Measurements from ENCODE around the gene SIKE1.

Gene SIKE1

DNA sequence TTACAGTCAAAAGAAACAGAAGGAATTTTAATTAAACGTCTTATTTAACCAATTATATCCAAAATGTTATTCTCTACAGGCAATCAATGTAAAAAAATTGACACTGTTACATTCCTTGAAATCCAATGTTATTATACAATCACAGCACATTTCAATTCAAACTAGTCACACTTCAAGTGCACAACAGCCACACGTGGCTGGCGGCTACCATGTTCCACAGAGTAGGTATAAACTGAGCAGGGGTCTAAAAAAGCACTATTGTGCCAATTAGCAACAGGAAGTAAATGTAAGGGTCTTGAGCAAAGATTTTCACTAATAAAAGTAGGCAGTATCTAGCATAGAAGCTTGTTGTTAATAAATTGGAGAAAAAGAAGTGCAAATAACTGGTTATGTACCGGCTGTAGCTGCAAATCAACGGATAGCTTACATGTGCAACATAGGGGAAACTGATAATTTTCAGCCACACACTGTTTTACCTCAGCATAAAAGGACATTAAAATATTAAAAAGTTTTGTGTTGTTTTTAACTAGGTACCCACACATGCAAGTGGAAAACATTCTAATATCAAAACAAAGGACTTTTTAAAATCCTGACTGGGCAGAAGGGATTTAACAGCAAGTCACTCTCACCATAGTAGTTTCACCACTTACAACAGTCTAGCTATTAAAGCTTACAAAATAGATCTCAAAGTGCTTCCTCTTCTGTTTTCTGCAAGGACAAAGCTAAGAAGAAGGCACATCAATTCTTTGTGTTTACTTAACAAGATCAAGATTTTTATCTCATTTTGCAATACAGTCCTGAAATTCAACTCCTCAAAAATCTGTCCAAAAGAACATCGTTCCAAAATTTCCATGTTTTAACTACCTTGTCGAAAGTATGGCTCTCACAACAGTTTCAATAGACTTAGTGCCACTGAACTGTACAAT is 25.2 kb downstream of the SIKE1 start:
- DNase-seq (ENCODE audit: low read depth in 2 of 2) = no peak

DNA sequence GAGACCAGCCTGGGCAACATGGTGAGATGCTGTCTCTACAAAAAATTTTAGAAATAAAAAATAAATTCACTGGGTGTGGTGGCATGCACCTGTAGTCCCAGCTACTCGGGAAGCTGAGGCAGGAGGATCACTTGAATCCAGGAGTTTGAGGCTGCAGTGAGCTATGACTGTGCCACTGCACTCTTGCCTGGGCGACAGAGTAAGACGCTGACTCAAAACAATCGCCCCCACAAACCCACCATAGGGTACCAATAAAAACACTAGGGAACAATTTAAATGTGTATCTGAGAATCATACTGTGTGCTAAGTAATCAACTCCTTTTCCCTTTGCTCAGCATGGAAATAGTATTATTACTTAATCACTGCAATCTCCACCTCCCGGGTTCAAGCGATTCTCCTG is 26.8 kb downstream of the SIKE1 start:
- peak in 1 of 2 donors; percentile 12 for DNase-seq (ENCODE audit: low read depth in 2 of 2)

- DNase-seq (ENCODE audit: low read depth in 2 of 2) = no peak
Observed at GRCh38 chr1:114753143-114753542, 27.3 kb downstream of the SIKE1 start.

GRCh38 chr1:114750780-114751179 is 29.7 kb downstream of the SIKE1 start:
- DNase-seq (ENCODE audit: low read depth in 2 of 2) = no peak

DNA sequence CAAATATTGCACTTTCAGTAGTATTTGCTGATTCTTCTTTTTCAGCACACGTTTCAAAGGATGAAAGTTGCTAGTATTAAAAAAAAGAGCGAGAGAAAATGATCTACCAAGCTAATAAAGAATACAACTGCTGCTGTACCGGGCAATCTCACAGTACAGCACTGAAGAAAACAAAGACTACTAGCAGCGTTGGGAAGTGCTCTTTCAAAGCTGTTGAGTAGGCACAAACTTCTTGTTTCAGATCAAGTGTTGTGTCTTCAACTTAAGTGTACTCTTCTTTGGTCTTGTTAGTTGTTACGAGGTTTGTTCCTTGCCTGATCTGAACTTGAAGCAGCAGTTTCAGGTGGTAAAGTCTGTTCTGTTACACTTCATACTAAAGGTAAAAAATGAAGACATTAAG is 30.6 kb downstream of the SIKE1 start:
- no peak for DNase-seq (ENCODE audit: low read depth in 2 of 2)

- DNase-seq (ENCODE audit: low read depth in 2 of 2) = no peak
Observed at GRCh38 chr1:114746450-114747121, 33.9 kb downstream of the SIKE1 start.

GRCh38 chr1:114745291-114745690 is 35.2 kb downstream of the SIKE1 start:
- DNase-seq (ENCODE audit: low read depth in 2 of 2) = no peak

DNA sequence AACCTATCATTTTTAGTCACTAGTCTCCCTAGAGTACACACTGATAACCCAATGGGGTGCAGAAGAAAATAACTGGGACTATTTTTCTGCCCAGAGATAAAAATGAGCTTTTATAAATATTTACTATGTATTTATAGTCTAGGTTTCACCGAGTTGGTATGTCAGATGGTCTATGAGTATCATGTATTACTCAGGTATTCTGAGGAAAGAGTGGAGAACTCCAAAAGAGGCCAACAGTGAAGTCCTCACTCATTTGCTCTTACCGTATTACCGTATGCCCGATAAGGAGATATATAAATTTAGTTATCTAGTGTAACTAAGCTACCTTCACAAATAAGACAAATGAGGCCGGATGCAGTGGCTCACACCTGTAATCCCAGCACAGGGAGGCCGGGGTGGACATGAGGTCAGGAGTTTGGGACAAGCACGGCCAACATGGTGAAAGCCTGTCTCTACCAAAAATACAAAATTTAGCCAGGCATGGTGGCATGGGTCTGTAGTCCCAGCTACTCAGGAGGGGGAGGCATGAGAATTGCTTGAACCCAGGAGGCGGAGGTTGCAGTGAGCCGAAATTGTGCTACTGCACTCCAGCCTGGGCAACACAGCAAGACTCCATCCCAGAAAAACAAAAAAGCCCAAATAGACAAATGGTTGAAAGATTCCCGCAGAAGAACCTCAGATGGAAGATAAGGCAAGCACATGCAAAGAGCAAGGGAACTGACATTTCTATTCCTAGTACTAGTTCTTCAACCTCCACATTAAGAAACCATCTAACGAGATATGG is 38.3 kb downstream of the SIKE1 start:
- no peak for DNase-seq (ENCODE audit: low read depth in 2 of 2)

GRCh38 chr1:114740331-114740730 is 40.2 kb downstream of the SIKE1 start:
- DNase-seq (ENCODE audit: low read depth in 2 of 2) = no peak

DNA sequence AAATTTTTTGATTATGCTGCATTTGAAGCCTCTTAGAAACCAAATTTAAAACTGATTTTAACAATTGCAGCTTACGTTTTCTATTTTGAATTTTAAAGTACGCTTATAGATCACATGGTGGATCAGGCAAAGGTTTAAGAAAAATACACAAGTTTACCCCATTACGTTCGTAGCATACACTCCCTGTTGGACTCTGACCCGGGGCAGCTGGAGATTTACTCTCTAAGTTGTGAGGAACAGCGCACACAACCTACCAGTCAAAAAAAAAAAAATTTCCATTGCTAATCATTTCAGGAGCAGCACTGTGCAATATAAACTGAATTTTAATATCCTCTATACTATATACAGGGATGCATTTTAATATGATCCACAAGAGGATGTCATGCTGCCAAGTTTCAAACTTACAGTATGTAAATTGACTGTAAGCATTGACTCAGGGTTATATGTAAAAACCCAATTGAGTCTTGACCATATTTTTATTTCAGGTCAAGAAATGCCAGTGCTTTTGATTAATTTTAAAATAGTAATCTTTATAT is 43.1 kb downstream of the SIKE1 start:
- no peak for DNase-seq (ENCODE audit: low read depth in 2 of 2)

GRCh38 chr1:114735479-114735878 is 45.0 kb downstream of the SIKE1 start:
- DNase-seq (ENCODE audit: low read depth in 2 of 2) = no peak

- DNase-seq (ENCODE audit: low read depth in 2 of 2) = no peak
Observed at GRCh38 chr1:114729782-114730181, 50.7 kb downstream of the SIKE1 start.

DNA sequence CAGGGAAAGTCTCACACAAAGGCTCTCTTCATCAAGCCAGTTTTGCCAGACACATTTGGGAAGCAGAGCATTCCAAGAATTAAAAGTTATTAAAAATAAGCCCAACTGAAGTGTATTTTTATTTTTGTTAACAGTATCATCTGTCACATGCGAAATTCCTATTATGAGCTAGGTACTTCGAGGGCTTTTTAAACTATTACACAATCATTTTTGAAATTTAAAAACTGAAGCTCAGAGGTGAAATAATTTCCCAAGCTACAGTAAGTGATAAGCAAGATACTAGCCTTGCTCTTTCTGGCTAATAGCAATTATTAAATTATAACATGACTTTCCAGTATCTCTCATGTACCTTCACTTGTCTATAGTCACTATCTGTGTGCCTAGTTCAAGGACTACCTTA is 51.9 kb downstream of the SIKE1 start:
- DNase-seq (ENCODE audit: low read depth in 2 of 2) = no peak

DNA sequence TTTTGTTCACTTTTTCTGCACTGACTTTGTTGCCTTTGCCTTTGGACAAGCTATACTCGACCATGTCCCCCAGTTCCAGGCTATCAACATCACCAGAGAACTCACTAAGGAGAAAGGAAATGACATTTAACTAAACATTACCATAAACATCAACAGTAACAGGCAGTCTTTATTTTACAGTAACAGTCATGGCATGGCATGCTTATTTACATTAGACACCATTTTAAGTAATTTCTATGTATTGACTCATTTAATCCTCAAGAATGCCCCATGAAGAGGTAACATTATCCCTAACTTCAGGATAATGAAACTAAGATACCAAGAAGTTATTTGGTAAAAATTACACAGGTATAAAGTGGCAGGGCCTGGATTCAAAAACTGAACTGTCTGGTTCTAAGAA is 55.3 kb downstream of the SIKE1 start:
- no peak for DNase-seq (ENCODE audit: low read depth in 2 of 2)

DNA sequence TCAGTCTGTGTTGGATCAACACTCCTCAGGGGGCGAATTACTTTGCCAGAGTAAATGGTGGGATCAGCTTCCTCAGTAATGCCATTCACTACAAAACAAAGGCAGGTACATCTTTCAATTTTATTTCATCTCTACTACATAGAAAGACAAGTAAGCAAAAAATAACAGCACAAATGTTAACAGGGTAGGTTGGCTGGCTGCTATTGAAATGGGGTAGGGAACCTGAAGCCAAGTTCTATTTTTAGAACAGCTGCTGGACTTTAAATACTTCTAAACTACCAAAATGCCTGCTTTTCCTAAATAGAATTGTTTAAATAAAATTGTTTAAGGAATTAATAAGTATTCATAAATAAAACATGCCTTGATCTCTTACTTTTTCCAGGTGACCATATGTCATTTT is 56.6 kb downstream of the SIKE1 start:
- no peak for DNase-seq (ENCODE audit: low read depth in 2 of 2)

GRCh38 chr1:114723457-114723856 is 57.0 kb downstream of the SIKE1 start:
- no peak for DNase-seq (ENCODE audit: low read depth in 2 of 2)

DNA sequence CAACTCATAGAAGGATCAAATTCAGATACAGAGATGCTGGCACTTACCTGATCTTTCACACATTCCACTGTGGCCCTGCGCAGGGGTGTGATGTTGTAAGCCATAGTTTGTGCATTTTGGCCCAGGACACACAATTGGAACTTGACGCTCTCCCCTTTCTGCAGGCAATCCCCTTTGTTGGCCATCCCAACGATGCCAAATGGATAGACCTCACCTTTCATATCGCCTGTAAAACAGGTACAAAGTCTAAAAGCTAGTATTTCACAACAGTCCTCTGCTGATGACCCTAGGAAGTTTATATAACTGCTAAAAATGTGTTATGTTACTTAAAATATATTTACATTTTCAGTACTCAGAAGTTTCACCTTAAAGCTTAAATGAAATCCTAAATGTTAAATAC is 60.0 kb downstream of the SIKE1 start:
- no peak for DNase-seq (ENCODE audit: low read depth in 2 of 2)
